Breast epithelium (tissue), 4 donors: ENCODE results near the gene ABCC4. TPM values are rescaled to one million over a fixed set of nuclear protein-coding genes. Genes with fewer than 3 reads are reported as not detected.
"Not testable (repeated sequence)": the region's sequence is repeated elsewhere in the genome, so short reads cannot be mapped to it uniquely, and the experiment has no call there.

ENCODE experiments used
- DNase-seq, 2 donors: peaks; one replicate each; pipeline ENCODE4 v3.0.0-alpha.2; 2019; ENCODE audit warnings: low spot score in 2 of 2
- H3K27ac ChIP-seq, 2 donors: fragments of 200-600 bp; sonication (generic) in 1 of 2; one replicate each; pipeline ENCODE4 v1.5.1; 2016 to 2019; ENCODE audit warnings: mild to moderate bottlenecking in 1 of 2
- H3K27me3 ChIP-seq, 2 donors: fragments of 200-600 bp; sonication (generic) in 1 of 2; one replicate each; pipeline versions ENCODE4 v1.5.1 to v1.6.0; 2017 to 2019; ENCODE audit warnings: control low read depth in 1 of 2, mild to moderate bottlenecking in 1 of 2
- H3K36me3 ChIP-seq: fragments of 200-600 bp; one replicate; pipeline ENCODE4 v1.5.1; 2019
- H3K4me1 ChIP-seq, 2 donors: fragments of 200-600 bp; sonication (generic); one replicate each; pipeline ENCODE4 v1.5.1; 2016 to 2019; ENCODE audit warnings: control low read depth in 1 of 2
- H3K4me3 ChIP-seq, 3 donors: fragments of 200-600 bp; sonication (generic); 1 replicate in 2 of 3; 2 replicates in 1 of 3; pipeline ENCODE4 v1.5.1; 2016 to 2019; ENCODE audit warnings: mild to moderate bottlenecking in 3 of 3, moderate library complexity in 2 of 3
- H3K9me3 ChIP-seq, 2 donors: fragments of 200-600 bp; sonication (generic) in 1 of 2; one replicate each; pipeline ENCODE4 v1.5.1; 2016 to 2019; ENCODE audit warnings: control low read depth in 1 of 2
- CTCF ChIP-seq, 3 donors: fragments of 450-650 bp; IDR thresholded peaks; one replicate each; pipeline ENCODE4 v1.5.1; 2016 to 2017; ENCODE audit warnings: antibody characterized with exemption in 3 of 3, mild to moderate bottlenecking in 3 of 3, moderate library complexity in 3 of 3
- POLR2A ChIP-seq: fragments of 450-650 bp; IDR thresholded peaks from one replicate; pipeline ENCODE4 v1.6.1; 2016; ENCODE audit warnings: antibody characterized with exemption, mild to moderate bottlenecking, moderate library complexity
- POLR2AphosphoS5 ChIP-seq, 3 donors: sonication (generic); formaldehyde crosslinking; IDR thresholded peaks; one replicate each; pipeline ENCODE4 v1.6.1; 2017; ENCODE audit warnings: antibody characterized with exemption in 3 of 3
- intact Hi-C: fragments of 100-400 bp; cut with DNase I; formaldehyde crosslinking; loops from one replicate; pipeline ENCODE4 v1.15.1; 2023; ENCODE audit warnings: low total_unique reads
- total RNA-seq, 3 donors: library from RNA; depleted of rRNA; stranded (reverse); fragments of >200 nt; gene quantifications; one replicate each; pipeline ENCODE4 v1.1.0, GENCODE V29; 2016

ABCC4 gene
- total RNA-seq, 3 donors from 2014 or later = 4.1 to 6.2 (median 4.5) TPM

- intact Hi-C loops = loop anchor here (10.0 kb wide), 1 partner anchor 210 kb away; no protein-coding TSS in a partner anchor
These were observed 106.1 kb downstream of the ABCC4 start for GRCh38 chr13:95195146-95195545.

GRCh38 chr13:95193509-95194230 lies 107.6 kb downstream of the ABCC4 start:
- H3K9me3 ChIP-seq = no peaks in the 10 kb centered on the region
- no peaks in the 10 kb centered on the region for H3K36me3 ChIP-seq
- no peak overlapping the region for H3K4me3 ChIP-seq
- no peak overlapping the region for H3K27ac ChIP-seq
- intact Hi-C loops = loop anchor here (10.0 kb wide), 1 partner anchor 211 kb away; no protein-coding TSS in a partner anchor
- no peaks in the 10 kb centered on the region for H3K4me1 ChIP-seq
- DNase-seq = no peak
- no peak for TF ChIP-seq CTCF (IDR thresholded peaks at IDR 0.05)
- no peak for TF ChIP-seq POLR2AphosphoS5 (IDR thresholded peaks at IDR 0.05)
- no peak for TF ChIP-seq POLR2A
- H3K27me3 ChIP-seq = no peaks in the 10 kb centered on the region

More at GRCh38 chr13:95195146-95195545, 106.1 kb downstream of the ABCC4 start:
- no peaks in the 10 kb centered on the region for H3K27me3 ChIP-seq
- TF ChIP-seq CTCF (IDR thresholded peaks at IDR 0.05) (no peak), POLR2AphosphoS5 (IDR thresholded peaks at IDR 0.05) (no peak), POLR2A (no peak)
- no peak overlapping the region for H3K4me3 ChIP-seq
- H3K27ac ChIP-seq = no peak overlapping the region
- no peaks in the 10 kb centered on the region for H3K36me3 ChIP-seq
- no peaks in the 10 kb centered on the region for H3K4me1 ChIP-seq
- H3K9me3 ChIP-seq = no peaks in the 10 kb centered on the region
- DNase-seq = no peak

GRCh38 chr13:95192998-95193397 lies 108.3 kb downstream of the ABCC4 start:
- no peak for TF ChIP-seq POLR2AphosphoS5 (IDR thresholded peaks at IDR 0.05)
- no peak for TF ChIP-seq POLR2A
- no peak for TF ChIP-seq CTCF (IDR thresholded peaks at IDR 0.05)
- no peak overlapping the region for H3K27ac ChIP-seq
- H3K9me3 ChIP-seq = no peaks in the 10 kb centered on the region
- no peak for DNase-seq
- intact Hi-C loops = loop anchor here (10.0 kb wide), 1 partner anchor 212 kb away; no protein-coding TSS in a partner anchor
- H3K4me3 ChIP-seq = no peak overlapping the region
- H3K36me3 ChIP-seq = no peaks in the 10 kb centered on the region
- H3K4me1 ChIP-seq = no peaks in the 10 kb centered on the region
- H3K27me3 ChIP-seq = no peaks in the 10 kb centered on the region

- H3K27me3 ChIP-seq, H3K4me3 ChIP-seq, H3K9me3 ChIP-seq, H3K36me3 ChIP-seq, H3K4me1 ChIP-seq, DNase-seq, H3K27ac ChIP-seq: not testable (repeated sequence)
- intact Hi-C loops = loop anchor here (10.0 kb wide), 1 partner anchor 212 kb away; no protein-coding TSS in a partner anchor
These were observed 108.7 kb downstream of the ABCC4 start for GRCh38 chr13:95192564-95192945.

- Histone ChIP-seq H3K4me1 (no peaks in the 10 kb centered on the region), H3K9me3 (no peaks in the 10 kb centered on the region), H3K27ac (no peak overlapping the region), H3K4me3 (no peak overlapping the region), H3K36me3 (no peaks in the 10 kb centered on the region), H3K27me3 (no peaks in the 10 kb centered on the region)
- intact Hi-C loops = loop anchor here (10.0 kb wide), 1 partner anchor 213 kb away; no protein-coding TSS in a partner anchor
- TF ChIP-seq POLR2A (no peak), CTCF (IDR thresholded peaks at IDR 0.05) (peak in 2 of 3 donors; percentile 28 to 53)
- no peak for DNase-seq
These were observed 109.3 kb downstream of the ABCC4 start for GRCh38 chr13:95191821-95192563.
